HepG2 (cell line): ENCODE data around the gene CD68. TPM values are rescaled to one million over a fixed set of nuclear protein-coding genes. Genes with fewer than 3 reads are reported as not detected.

Experiments
- ATRX ChIP-seq: sonication (generic); formaldehyde crosslinking; IDR thresholded peaks from 2 replicates; pipeline ENCODE4 v1.4.0; 2020; ENCODE audit warnings: missing genetic modification reagents, borderline replicate concordance
- CCDC6 ChIP-seq: sonication (generic); formaldehyde crosslinking; IDR thresholded peaks from 2 replicates; pipeline ENCODE4 v1.8.1; 2022; ENCODE audit warnings: mild to moderate bottlenecking, missing genetic modification reagents, moderate library complexity
- EP300 ChIP-seq, 3 experiments: sonication (generic) in 1 of 3; formaldehyde crosslinking in 1 of 3; IDR thresholded peaks; 2 replicates each; pipeline versions ENCODE4 v1.5.1 to v1.6.1; 2011 to 2020; ENCODE audit warnings: low read depth in 2 of 3, low read length in 2 of 3, borderline replicate concordance in 1 of 3, improper control_type of control experiment in 1 of 3, mild to moderate bottlenecking in 1 of 3, missing genetic modification reagents in 1 of 3, moderate library complexity in 1 of 3
- HDAC2 ChIP-seq: sonication (generic); formaldehyde crosslinking; IDR thresholded peaks from 2 replicates; pipeline ENCODE4 v1.4.0; 2020; ENCODE audit warnings: missing genetic modification reagents
- IRF2 ChIP-seq: IDR thresholded peaks from 2 replicates; pipeline ENCODE4 v1.6.1; 2018; ENCODE audit warnings: missing genetic modification reagents, missing compliant biosample characterization
- KLF12 ChIP-seq: sonication (generic); formaldehyde crosslinking; IDR thresholded peaks from 2 replicates; pipeline ENCODE4 v1.4.0; 2020; ENCODE audit warnings: missing genetic modification reagents, borderline replicate concordance
- MXD4 ChIP-seq: IDR thresholded peaks from 2 replicates; pipeline ENCODE4 v1.6.1; 2016; ENCODE audit warnings: mild to moderate bottlenecking, missing biosample characterization, missing genetic modification reagents
- NAIF1 ChIP-seq: sonication (generic); formaldehyde crosslinking; IDR thresholded peaks from 2 replicates; pipeline ENCODE4 v1.5.0; 2020; ENCODE audit warnings: mild to moderate bottlenecking, missing genetic modification reagents, borderline replicate concordance
- RFXAP ChIP-seq: sonication (generic); formaldehyde crosslinking; IDR thresholded peaks from 2 replicates; pipeline ENCODE4 v1.4.0; 2020; ENCODE audit warnings: missing genetic modification reagents, borderline replicate concordance
- SETDB1 ChIP-seq: sonication (generic); formaldehyde crosslinking; IDR thresholded peaks from 2 replicates; pipeline ENCODE4 v1.5.1; 2020; ENCODE audit warnings: missing genetic modification reagents, mild to moderate bottlenecking, borderline replicate concordance
- SIN3B ChIP-seq: fragments of 150-350 bp; IDR thresholded peaks from 2 replicates; pipeline ENCODE4 v1.6.1; 2014; ENCODE audit warnings: low read length
- TEAD2 ChIP-seq: sonication (generic); formaldehyde crosslinking; IDR thresholded peaks from 2 replicates; pipeline ENCODE4 v1.9.0; 2021; ENCODE audit warnings: missing genetic modification reagents
- TEAD3 ChIP-seq: optimal IDR thresholded peaks from 2 replicates; pipeline ENCODE3; 2016; ENCODE audit warnings: borderline replicate concordance
- TP53 ChIP-seq: sonication (generic); formaldehyde crosslinking; conservative IDR thresholded peaks from 2 replicates; pipeline ENCODE4 v1.4.0; 2020; ENCODE audit warnings: missing genetic modification reagents
- TSC22D2 ChIP-seq: sonication (generic); formaldehyde crosslinking; IDR thresholded peaks from 2 replicates; pipeline ENCODE4 v1.5.1; 2020; ENCODE audit warnings: missing genetic modification reagents, mild to moderate bottlenecking, borderline replicate concordance
- XBP1 ChIP-seq: sonication (generic); formaldehyde crosslinking; IDR thresholded peaks from 2 replicates; pipeline ENCODE4 v1.5.0; 2020; ENCODE audit warnings: missing genetic modification reagents
- ZNF263 ChIP-seq: sonication (generic); formaldehyde crosslinking; IDR thresholded peaks from 2 replicates; pipeline ENCODE4 v1.4.0; 2020; ENCODE audit warnings: missing genetic modification reagents
- polyA plus RNA-seq, 8 experiments: library from polyadenylated mRNA; depleted of rRNA in 3 of 8; stranded (reverse) in 7 of 8; unstranded in 1 of 8; fragments of >200 nt; fragmentation: Illumina TruSeq in 4 of 8; extraction: Trizol in 4 of 8; gene quantifications; 2 replicates each; pipeline versions ENCODE4 v1.2.1 to v1.2.3, GENCODE V29; 2011 to 2016; ENCODE audit warnings: low read depth in 4 of 8, missing spikeins in 1 of 8, mixed read lengths in 1 of 8; ENCODE audit not compliant: insufficient read depth in 1 of 8
- total RNA-seq, 5 experiments: library from RNA; depleted of rRNA; stranded (reverse); fragments of >200 nt; fragmentation: Illumina TruSeq; extraction: Trizol; gene quantifications; 2 replicates each; pipeline ENCODE4 v1.2.3, GENCODE V29; 2016; ENCODE audit warnings: low read depth in 1 of 5
- TF ChIP-seq, protein P1 (sequence below): IDR thresholded peaks from 2 replicates; pipeline ENCODE4 v1.6.1; 2016; ENCODE audit warnings: missing genetic modification reagents, missing compliant biosample characterization
- TF ChIP-seq, protein P2 (sequence below): sonication (generic); formaldehyde crosslinking; IDR thresholded peaks from 2 replicates; pipeline ENCODE4 v1.5.1; 2020; ENCODE audit warnings: mild to moderate bottlenecking, missing genetic modification reagents, borderline replicate concordance
- TF ChIP-seq, protein P3 (sequence below): sonication (generic); formaldehyde crosslinking; IDR thresholded peaks from 2 replicates; pipeline ENCODE4 v1.4.0; 2020; ENCODE audit warnings: missing genetic modification reagents, low read depth, mild to moderate bottlenecking, borderline replicate concordance
- TF ChIP-seq, protein P4 (sequence below): sonication (generic); formaldehyde crosslinking; IDR thresholded peaks from 2 replicates; pipeline ENCODE4 v1.9.0; 2021; ENCODE audit warnings: missing genetic modification reagents, borderline replicate concordance
- TF ChIP-seq, protein P5 (sequence below): IDR thresholded peaks from 2 replicates; pipeline ENCODE4 v1.6.1; 2016; ENCODE audit warnings: missing compliant biosample characterization, missing genetic modification reagents, borderline replicate concordance

Gene CD68
- total and polyA plus RNA-seq, 2 of the 13 experiments (the other 11 are each of a cell fraction or from before 2014, with no cell fraction given) = 10.3 to 104 TPM

DNA sequence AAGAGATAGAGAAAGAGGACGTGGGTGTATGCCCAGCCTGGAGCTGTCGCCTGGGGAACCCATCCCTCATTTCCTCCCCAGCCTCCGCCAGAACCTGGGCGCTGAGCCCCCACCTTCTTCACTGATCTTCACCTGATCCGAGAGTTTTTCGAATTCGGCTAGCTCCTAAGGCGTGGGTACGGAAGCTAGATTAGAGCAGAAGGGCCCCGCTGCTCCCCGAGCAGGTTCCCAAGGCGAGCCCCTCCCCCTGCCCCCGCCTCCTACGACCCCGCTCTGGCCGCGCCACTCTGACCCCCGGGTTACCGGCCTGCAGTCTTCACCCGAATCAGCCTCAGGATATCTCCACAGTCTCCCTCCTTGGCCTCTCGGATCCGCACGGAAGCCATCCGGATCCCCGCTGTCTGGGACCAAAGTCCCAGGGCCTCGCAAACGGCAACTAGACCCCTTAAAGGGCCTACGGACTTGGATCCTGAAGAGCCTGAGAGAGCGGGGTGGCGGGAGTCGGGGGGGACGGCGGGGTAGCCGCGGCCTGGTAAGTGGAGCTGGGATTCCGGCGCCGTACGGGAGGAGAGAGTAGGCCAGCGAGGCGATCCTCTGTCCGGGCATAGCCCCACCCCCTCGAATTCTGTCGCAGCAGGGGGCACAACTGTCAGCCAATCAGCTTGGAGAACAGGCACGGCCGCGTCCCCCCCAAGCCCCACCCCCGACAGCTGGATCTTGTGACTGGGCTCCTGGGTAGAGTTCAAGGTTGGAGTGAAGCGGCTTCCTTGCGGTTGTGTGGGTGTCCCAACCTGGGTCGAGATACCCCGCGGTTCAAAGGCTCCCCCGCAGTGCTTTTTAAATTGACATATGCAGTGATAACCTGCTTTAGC is 48.0 kb downstream of the CD68 start, which contains the start of gene SAT2 (continued):
- peak; percentile 65; the same call in 1 of the 2 replicates for TF ChIP-seq RFXAP (CRISPR knock-in tag)
- peak; percentile 69; the same call in 1 of the 2 replicates for TF ChIP-seq KLF12
- no peak for TF ChIP-seq HDAC2 (CRISPR knock-in tag)
- TF ChIP-seq MXD4 = peak; percentile 48; the same call in 1 of the 2 replicates
- no peak for TF ChIP-seq TP53 (CRISPR knock-in tag)
- TF ChIP-seq TSC22D2 (CRISPR knock-in tag) = 0 out of 2 replicates have a peak, but pooled peaks have one; percentile 47
- peak; percentile 50 for TF ChIP-seq TEAD3
- TF ChIP-seq NAIF1 (CRISPR knock-in tag) = no peak; the same call in 1 of the 2 replicates
- TF ChIP-seq ATRX (CRISPR knock-in tag) = no peak
- TF ChIP-seq XBP1 (CRISPR knock-in tag) = no peak
- TF ChIP-seq, protein P1, sequence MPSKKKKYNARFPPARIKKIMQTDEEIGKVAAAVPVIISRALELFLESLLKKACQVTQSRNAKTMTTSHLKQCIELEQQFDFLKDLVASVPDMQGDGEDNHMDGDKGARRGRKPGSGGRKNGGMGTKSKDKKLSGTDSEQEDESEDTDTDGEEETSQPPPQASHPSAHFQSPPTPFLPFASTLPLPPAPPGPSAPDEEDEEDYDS = peak; percentile 76
- peak; percentile 50; the same call in 1 of the 2 replicates for TF ChIP-seq ZNF263 (CRISPR knock-in tag)
- TF ChIP-seq SETDB1 (CRISPR knock-in tag) = no peak
- TF ChIP-seq, protein P2, sequence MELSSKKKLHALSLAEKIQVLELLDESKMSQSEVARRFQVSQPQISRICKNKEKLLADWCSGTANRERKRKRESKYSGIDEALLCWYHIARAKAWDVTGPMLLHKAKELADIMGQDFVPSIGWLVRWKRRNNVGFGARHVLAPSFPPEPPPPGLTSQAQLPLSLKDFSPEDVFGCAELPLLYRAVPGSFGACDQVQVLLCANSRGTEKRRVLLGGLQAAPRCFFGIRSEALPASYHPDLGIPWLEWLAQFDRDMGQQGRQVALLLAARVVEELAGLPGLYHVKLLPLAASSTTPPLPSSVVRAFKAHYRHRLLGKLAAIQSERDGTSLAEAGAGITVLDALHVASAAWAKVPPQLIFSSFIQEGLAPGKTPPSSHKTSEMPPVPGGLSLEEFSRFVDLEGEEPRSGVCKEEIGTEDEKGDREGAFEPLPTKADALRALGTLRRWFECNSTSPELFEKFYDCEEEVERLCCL (CRISPR knock-in tag) = no peak
- TF ChIP-seq EP300 (IDR thresholded peaks at IDR 0.05; ENCODE audit: low read depth in 2 of 2, low read length in 2 of 2) = peak; percentile 43 to 55; a peak in 3 of 4 replicates
- TF ChIP-seq EP300 (CRISPR knock-in tag; IDR thresholded peaks at IDR 0.05; ENCODE audit: borderline replicate concordance) = peak; percentile 29; the same call in 1 of the 2 replicates
- TF ChIP-seq, protein P3, sequence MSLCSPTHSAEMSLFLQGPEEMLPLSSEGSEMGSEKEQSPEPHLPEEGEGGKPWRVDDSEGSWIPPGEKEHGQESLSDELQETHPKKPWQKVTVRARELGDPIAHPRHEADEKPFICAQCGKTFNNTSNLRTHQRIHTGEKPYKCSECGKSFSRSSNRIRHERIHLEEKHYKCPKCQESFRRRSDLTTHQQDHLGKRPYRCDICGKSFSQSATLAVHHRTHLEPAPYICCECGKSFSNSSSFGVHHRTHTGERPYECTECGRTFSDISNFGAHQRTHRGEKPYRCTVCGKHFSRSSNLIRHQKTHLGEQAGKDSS = no peak
- no peak for TF ChIP-seq TEAD2
- no peak for TF ChIP-seq SIN3B
- TF ChIP-seq CCDC6 (CRISPR knock-in tag) = no peak
- TF ChIP-seq, protein P4, sequence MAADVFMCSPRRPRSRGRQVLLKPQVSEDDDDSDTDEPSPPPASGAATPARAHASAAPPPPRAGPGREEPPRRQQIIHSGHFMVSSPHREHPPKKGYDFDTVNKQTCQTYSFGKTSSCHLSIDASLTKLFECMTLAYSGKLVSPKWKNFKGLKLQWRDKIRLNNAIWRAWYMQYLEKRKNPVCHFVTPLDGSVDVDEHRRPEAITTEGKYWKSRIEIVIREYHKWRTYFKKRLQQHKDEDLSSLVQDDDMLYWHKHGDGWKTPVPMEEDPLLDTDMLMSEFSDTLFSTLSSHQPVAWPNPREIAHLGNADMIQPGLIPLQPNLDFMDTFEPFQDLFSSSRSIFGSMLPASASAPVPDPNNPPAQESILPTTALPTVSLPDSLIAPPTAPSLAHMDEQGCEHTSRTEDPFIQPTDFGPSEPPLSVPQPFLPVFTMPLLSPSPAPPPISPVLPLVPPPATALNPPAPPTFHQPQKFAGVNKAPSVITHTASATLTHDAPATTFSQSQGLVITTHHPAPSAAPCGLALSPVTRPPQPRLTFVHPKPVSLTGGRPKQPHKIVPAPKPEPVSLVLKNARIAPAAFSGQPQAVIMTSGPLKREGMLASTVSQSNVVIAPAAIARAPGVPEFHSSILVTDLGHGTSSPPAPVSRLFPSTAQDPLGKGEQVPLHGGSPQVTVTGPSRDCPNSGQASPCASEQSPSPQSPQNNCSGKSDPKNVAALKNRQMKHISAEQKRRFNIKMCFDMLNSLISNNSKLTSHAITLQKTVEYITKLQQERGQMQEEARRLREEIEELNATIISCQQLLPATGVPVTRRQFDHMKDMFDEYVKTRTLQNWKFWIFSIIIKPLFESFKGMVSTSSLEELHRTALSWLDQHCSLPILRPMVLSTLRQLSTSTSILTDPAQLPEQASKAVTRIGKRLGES (CRISPR knock-in tag) = no peak
- TF ChIP-seq, protein P5, sequence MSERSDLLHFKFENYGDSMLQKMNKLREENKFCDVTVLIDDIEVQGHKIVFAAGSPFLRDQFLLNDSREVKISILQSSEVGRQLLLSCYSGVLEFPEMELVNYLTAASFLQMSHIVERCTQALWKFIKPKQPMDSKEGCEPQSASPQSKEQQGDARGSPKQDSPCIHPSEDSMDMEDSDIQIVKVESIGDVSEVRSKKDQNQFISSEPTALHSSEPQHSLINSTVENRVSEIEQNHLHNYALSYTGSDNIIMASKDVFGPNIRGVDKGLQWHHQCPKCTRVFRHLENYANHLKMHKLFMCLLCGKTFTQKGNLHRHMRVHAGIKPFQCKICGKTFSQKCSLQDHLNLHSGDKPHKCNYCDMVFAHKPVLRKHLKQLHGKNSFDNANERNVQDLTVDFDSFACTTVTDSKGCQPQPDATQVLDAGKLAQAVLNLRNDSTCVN = 0 out of 2 replicates have a peak, but pooled peaks have one; percentile 55
- no peak for TF ChIP-seq IRF2 (CRISPR knock-in tag)
